Measurements from ENCODE around the gene ABCA2.

ABCA2 gene

GRCh38 chr9:136992819-136993369 lies 35.1 kb downstream of the ABCA2 start:
- no peak for DNase-seq

- DNase-seq, result peak; percentile 98
These were observed 35.8 kb downstream of the ABCA2 start, which contains the start of gene PAXX for GRCh38 chr9:136991993-136992818. PAXX (plus strand) TSS chr9:136992422; CDS start chr9:136992444, 22 bp downstream.

GRCh38 chr9:136990242-136990911 lies 37.7 kb downstream of the ABCA2 start:
- no peak for DNase-seq

GRCh38 chr9:136988872-136989271 lies 39.2 kb downstream of the ABCA2 start:
- DNase-seq, result no peak

GRCh38 chr9:136985853-136986252 lies 42.2 kb downstream of the ABCA2 start:
- DNase-seq, result no peak

GRCh38 chr9:136985027-136985602 lies 42.9 kb downstream of the ABCA2 start:
- DNase-seq, result no peak

- no peak for DNase-seq
These were observed 43.5 kb downstream of the ABCA2 start for GRCh38 chr9:136984464-136985026.

GRCh38 chr9:136983656-136984314 lies 44.3 kb downstream of the ABCA2 start:
- DNase-seq, result no peak

GRCh38 chr9:136983167-136983566 lies 44.9 kb downstream of the ABCA2 start:
- DNase-seq, result no peak

- DNase-seq, result no peak
These were observed 45.6 kb downstream of the ABCA2 start, which contains the start of gene LCNL1 for GRCh38 chr9:136982232-136983051. LCNL1 (plus strand) TSS chr9:136982993; CDS start chr9:136983587, 594 bp downstream.

GRCh38 chr9:136981588-136982231 lies 46.3 kb downstream of the ABCA2 start:
- DNase-seq, result no peak

GRCh38 chr9:136980669-136981478 lies 47.2 kb downstream of the ABCA2 start:
- no peak for DNase-seq

- DNase-seq, result no peak
These were observed 48.1 kb downstream of the ABCA2 start for GRCh38 chr9:136979769-136980587.

GRCh38 chr9:136978865-136979544 lies 49.0 kb downstream of the ABCA2 start:
- DNase-seq, result no peak

GRCh38 chr9:136978073-136978864 lies 49.8 kb downstream of the ABCA2 start:
- peak; percentile 91 for DNase-seq

GRCh38 chr9:136977649-136978072 lies 50.4 kb downstream of the ABCA2 start:
- no peak for DNase-seq

GRCh38 chr9:136977223-136977622 lies 50.8 kb downstream of the ABCA2 start, which contains the start of gene PTGDS:
PTGDS (plus strand) TSS chr9:136977504; CDS start chr9:136977579, 75 bp downstream.
- DNase-seq, result no peak

GRCh38 chr9:136975644-136976043 lies 52.4 kb downstream of the ABCA2 start:
- DNase-seq, result peak; percentile 74

Measured in activated effector memory CD4-positive, alpha-beta T cell treated with anti-CD3 and anti-CD28 coated beads, Interleukin-2, amount 50 U/mL, for 16 hours (primary cell).